Activated CD4-positive, alpha-beta memory T cell treated with anti-CD3 and anti-CD28 coated beads for 36 hours (primary cell): ENCODE data around the gene FADD. TPM values are rescaled to one million over a fixed set of nuclear protein-coding genes. Genes with fewer than 3 reads are reported as not detected.

ENCODE experiments used
- CTCF ChIA-PET: fragments of 350-600 bp; sonication (Branson Sonifier 250); formaldehyde crosslinking; loops from one replicate; lab custom pipeline; 2021; ENCODE audit warnings: antibody characterized with exemption, inconsistent platforms; lab: Charles Lee
- POLR2A ChIA-PET: fragments of 350-600 bp; sonication (Branson Sonifier 250); formaldehyde crosslinking; loops from one replicate; lab custom pipeline; 2021; ENCODE audit warnings: antibody characterized with exemption; lab: Charles Lee
- DNase-seq: peaks from one replicate; pipeline ENCODE4 v3.0.0-alpha.2; 2020
- H3K27ac Mint-ChIP-seq: one replicate; pipeline ENCODE4 v1.8.0; 2021; ENCODE audit warnings: mixed read lengths
- H3K27me3 Mint-ChIP-seq: one replicate; pipeline ENCODE4 v1.8.0; 2021; ENCODE audit warnings: mixed read lengths
- H3K36me3 Mint-ChIP-seq: one replicate; pipeline ENCODE4 v1.8.0; 2021; ENCODE audit warnings: mixed read lengths
- H3K4me1 Mint-ChIP-seq: one replicate; pipeline ENCODE4 v1.8.0; 2021; ENCODE audit warnings: low read depth, mixed read lengths
- H3K4me3 Mint-ChIP-seq: one replicate; pipeline ENCODE4 v1.8.0; 2021; ENCODE audit warnings: mild to moderate bottlenecking, mixed read lengths
- H3K9me3 Mint-ChIP-seq: one replicate; pipeline ENCODE4 v1.8.0; 2021; ENCODE audit warnings: mixed read lengths
- intact Hi-C: fragments of 100-400 bp; cut with micrococcal nuclease; formaldehyde crosslinking; loops from one replicate; pipeline ENCODE4 v1.15.1; 2023
- total RNA-seq, 2 experiments: library from RNA; stranded (reverse); gene quantifications; one replicate each; pipeline ENCODE4 v1.2.3, GENCODE V29; 2021

FADD gene
- total RNA-seq = 10 to 100 TPM; 31.8 to 33.9 TPM

GRCh38 chr11:70202920-70203750, at the start of gene FADD:
TSS of gene FADD (plus strand) at chr11:70203296. CDS start at chr11:70203460, 164 bp downstream.
- peak; percentile 95 for DNase-seq
- peak within 1 kb of the TSS; percentile 96 for H3K4me3 Mint-ChIP-seq
- peak within 1 kb of the TSS; percentile 99 for H3K27ac Mint-ChIP-seq
- CTCF ChIA-PET = interaction anchor here (1.0 kb wide), 1 partner anchor 285 kb away, joined by 3 read pairs; no protein-coding TSS in a partner anchor
- H3K36me3 Mint-ChIP-seq = peaks cover 34% of the 10 kb centered on the region
- POLR2A ChIA-PET = interaction anchor here (0.7 to 2.2 kb wide), 2 partner anchors 67 to 529 kb away, joined by 3 to 7 read pairs; partner anchors contain the start of genes LTO1 and PPFIA1
- H3K27me3 Mint-ChIP-seq = peaks cover 2% of the 10 kb centered on the region
- H3K4me1 Mint-ChIP-seq = peaks cover 37% of the 10 kb centered on the region
- no peaks in the 10 kb centered on the region for H3K9me3 Mint-ChIP-seq
- intact Hi-C loops = loop anchor here (5.0 to 10.0 kb wide), 3 partner anchors 194 to 1358 kb away; partner anchors contain the start of genes CPT1A, CTTN and NADSYN1

GRCh38 chr11:70155386-70155785, 47.7 kb upstream of the FADD start:
- H3K36me3 Mint-ChIP-seq = no peaks in the 10 kb centered on the region
- H3K4me1 Mint-ChIP-seq = no peaks in the 10 kb centered on the region
- no peak overlapping the region for H3K27ac Mint-ChIP-seq
- POLR2A ChIA-PET = no interaction called here
- CTCF ChIA-PET = no interaction called here
- H3K27me3 Mint-ChIP-seq = no peaks in the 10 kb centered on the region
- intact Hi-C loops = no loop called here
- no peak for DNase-seq
- no peaks in the 10 kb centered on the region for H3K9me3 Mint-ChIP-seq
- H3K4me3 Mint-ChIP-seq = no peak overlapping the region

- H3K27me3 Mint-ChIP-seq = peaks cover 2% of the 10 kb centered on the region
- no peak for DNase-seq
- H3K9me3 Mint-ChIP-seq = no peaks in the 10 kb centered on the region
- H3K36me3 Mint-ChIP-seq = no peaks in the 10 kb centered on the region
- ChIA-PET CTCF (no interaction called here), POLR2A (no interaction called here)
- H3K4me1 Mint-ChIP-seq = no peaks in the 10 kb centered on the region
- intact Hi-C loops = no loop called here
- no peak overlapping the region for H3K4me3 Mint-ChIP-seq
- H3K27ac Mint-ChIP-seq = no peak overlapping the region
These were observed 46.6 kb upstream of the FADD start for GRCh38 chr11:70156291-70157037.

GRCh38 chr11:70158201-70158600, 44.9 kb upstream of the FADD start:
- H3K4me3 Mint-ChIP-seq = no peak overlapping the region
- no peak for DNase-seq
- peaks cover 2% of the 10 kb centered on the region for H3K27me3 Mint-ChIP-seq
- intact Hi-C loops = no loop called here
- H3K36me3 Mint-ChIP-seq = no peaks in the 10 kb centered on the region
- POLR2A ChIA-PET = no interaction called here
- H3K9me3 Mint-ChIP-seq = no peaks in the 10 kb centered on the region
- CTCF ChIA-PET = interaction anchor here (1.3 kb wide), 1 partner anchor 15 kb away, joined by 3 read pairs; no protein-coding TSS in a partner anchor
- no peaks in the 10 kb centered on the region for H3K4me1 Mint-ChIP-seq
- H3K27ac Mint-ChIP-seq = no peak overlapping the region

- POLR2A ChIA-PET = no interaction called here
- H3K9me3 Mint-ChIP-seq = no peaks in the 10 kb centered on the region
- intact Hi-C loops = no loop called here
These were observed 44.2 kb upstream of the FADD start for GRCh38 chr11:70158757-70159389.

GRCh38 chr11:70159627-70160570, 43.2 kb upstream of the FADD start:
- intact Hi-C loops = no loop called here
- ChIA-PET POLR2A (no interaction called here), CTCF (no interaction called here)

More at GRCh38 chr11:70158757-70159389, 44.2 kb upstream of the FADD start:
- no peak overlapping the region for H3K27ac Mint-ChIP-seq
- no peak overlapping the region for H3K4me3 Mint-ChIP-seq
- no peaks in the 10 kb centered on the region for H3K36me3 Mint-ChIP-seq
- peaks cover 2% of the 10 kb centered on the region for H3K27me3 Mint-ChIP-seq
- DNase-seq = no peak
- H3K4me1 Mint-ChIP-seq = no peaks in the 10 kb centered on the region
- CTCF ChIA-PET = no interaction called here

GRCh38 chr11:70161043-70161625, 42.0 kb upstream of the FADD start:
- no peaks in the 10 kb centered on the region for H3K9me3 Mint-ChIP-seq
- no peak overlapping the region for H3K4me3 Mint-ChIP-seq
- no peaks in the 10 kb centered on the region for H3K4me1 Mint-ChIP-seq
- no peaks in the 10 kb centered on the region for H3K36me3 Mint-ChIP-seq
- H3K27me3 Mint-ChIP-seq = peaks cover 2% of the 10 kb centered on the region
- intact Hi-C loops = no loop called here
- no peak overlapping the region for H3K27ac Mint-ChIP-seq
- ChIA-PET CTCF (no interaction called here), POLR2A (no interaction called here)
- DNase-seq = no peak

More at GRCh38 chr11:70159627-70160570, 43.2 kb upstream of the FADD start:
- H3K36me3 Mint-ChIP-seq = no peaks in the 10 kb centered on the region
- no peak overlapping the region for H3K4me3 Mint-ChIP-seq
- no peaks in the 10 kb centered on the region for H3K4me1 Mint-ChIP-seq
- no peak for DNase-seq
- H3K27ac Mint-ChIP-seq = no peak overlapping the region
- H3K27me3 Mint-ChIP-seq = peaks cover 2% of the 10 kb centered on the region
- H3K9me3 Mint-ChIP-seq = no peaks in the 10 kb centered on the region

GRCh38 chr11:70164705-70165104, 38.4 kb upstream of the FADD start:
- no peaks in the 10 kb centered on the region for H3K9me3 Mint-ChIP-seq
- no peak overlapping the region for H3K4me3 Mint-ChIP-seq
- no peaks in the 10 kb centered on the region for H3K36me3 Mint-ChIP-seq
- ChIA-PET CTCF (no interaction called here), POLR2A (no interaction called here)
- no peak for DNase-seq
- intact Hi-C loops = no loop called here
- H3K4me1 Mint-ChIP-seq = no peaks in the 10 kb centered on the region
- peaks cover 8% of the 10 kb centered on the region for H3K27me3 Mint-ChIP-seq
- H3K27ac Mint-ChIP-seq = no peak overlapping the region

- Mint-ChIP-seq H3K27me3 (peaks cover 5% of the 10 kb centered on the region), H3K36me3 (no peaks in the 10 kb centered on the region), H3K9me3 (no peaks in the 10 kb centered on the region), H3K27ac (no peak overlapping the region), H3K4me3 (no peak overlapping the region), H3K4me1 (no peaks in the 10 kb centered on the region)
- CTCF ChIA-PET = no interaction called here
- POLR2A ChIA-PET = no interaction called here
- no peak for DNase-seq
- intact Hi-C loops = no loop called here
These were observed 36.0 kb upstream of the FADD start for GRCh38 chr11:70167120-70167519.

- Mint-ChIP-seq H3K4me1 (no peaks in the 10 kb centered on the region), H3K27ac (no peak overlapping the region), H3K27me3 (peaks cover 5% of the 10 kb centered on the region), H3K4me3 (no peak overlapping the region), H3K9me3 (no peaks in the 10 kb centered on the region), H3K36me3 (no peaks in the 10 kb centered on the region)
- POLR2A ChIA-PET = no interaction called here
- CTCF ChIA-PET = no interaction called here
- intact Hi-C loops = no loop called here
- no peak for DNase-seq
These were observed 35.2 kb upstream of the FADD start for GRCh38 chr11:70167723-70168404.

GRCh38 chr11:70168405-70168754, 34.7 kb upstream of the FADD start:
- intact Hi-C loops = no loop called here
- Mint-ChIP-seq H3K27me3 (peaks cover 5% of the 10 kb centered on the region), H3K36me3 (no peaks in the 10 kb centered on the region), H3K4me3 (no peak overlapping the region), H3K27ac (no peak overlapping the region), H3K9me3 (no peaks in the 10 kb centered on the region), H3K4me1 (no peaks in the 10 kb centered on the region)
- ChIA-PET CTCF (no interaction called here), POLR2A (no interaction called here)
- no peak for DNase-seq
